CD4-positive, alpha-beta T cell treated with Interleukin-6 for 4 hours (primary cell): ENCODE measurements around the gene ADPGK.

Experiments
- DNase-seq: peaks from one replicate; pipeline ENCODE4 v3.0.0-alpha.2; 2020; ENCODE audit warnings: mixed read lengths

The ADPGK gene

GRCh38 chr15:72787526-72787925, 4.0 kb upstream of the ADPGK start:
- no peak for DNase-seq

GRCh38 chr15:72786676-72787345, 3.3 kb upstream of the ADPGK start:
- DNase-seq = no peak

GRCh38 chr15:72786242-72786641, 2.7 kb upstream of the ADPGK start:
- DNase-seq = no peak

- DNase-seq = no peak
These were observed 2.3 kb upstream of the ADPGK start for GRCh38 chr15:72785841-72786240.

- DNase-seq = peak; percentile 55
These were observed 1.9 kb upstream of the ADPGK start for GRCh38 chr15:72785432-72785831.

- DNase-seq = no peak
These were observed 908 bp upstream of the ADPGK start for GRCh38 chr15:72784456-72784876.

GRCh38 chr15:72783004-72783639, 436 bp downstream of the ADPGK start:
- peak; percentile 34 for DNase-seq

GRCh38 chr15:72782274-72783003, 1.1 kb downstream of the ADPGK start:
- DNase-seq = no peak

- DNase-seq = no peak
These were observed 1.9 kb downstream of the ADPGK start for GRCh38 chr15:72781631-72782030.

GRCh38 chr15:72778796-72779195, 4.8 kb downstream of the ADPGK start:
- no peak for DNase-seq

GRCh38 chr15:72774696-72775383, 8.7 kb downstream of the ADPGK start:
- no peak for DNase-seq

GRCh38 chr15:72771329-72771725, 12.2 kb downstream of the ADPGK start:
- DNase-seq = no peak

GRCh38 chr15:72770673-72771328, 12.8 kb downstream of the ADPGK start:
- DNase-seq = no peak

GRCh38 chr15:72766780-72767179, 16.8 kb downstream of the ADPGK start:
- DNase-seq = no peak

GRCh38 chr15:72766025-72766424, 17.5 kb downstream of the ADPGK start:
- no peak for DNase-seq

GRCh38 chr15:72764656-72765055, 18.9 kb downstream of the ADPGK start:
- no peak for DNase-seq

GRCh38 chr15:72760590-72761260, 22.8 kb downstream of the ADPGK start:
- no peak for DNase-seq

- no peak for DNase-seq
These were observed 25.4 kb downstream of the ADPGK start for GRCh38 chr15:72758182-72758581.

- DNase-seq = no peak
These were observed 29.5 kb downstream of the ADPGK start for GRCh38 chr15:72754096-72754495.

- no peak for DNase-seq
These were observed 31.7 kb downstream of the ADPGK start for GRCh38 chr15:72751751-72752455.

- DNase-seq = no peak
These were observed 33.9 kb downstream of the ADPGK start for GRCh38 chr15:72749700-72750099.

- no peak for DNase-seq
These were observed 43.3 kb downstream of the ADPGK start for GRCh38 chr15:72740219-72740618.
